Thyroid gland (tissue), 4 donors: ENCODE data around the gene VCY1B. TPM values are rescaled to one million over a fixed set of nuclear protein-coding genes. Genes with fewer than 3 reads are reported as not detected.
"Not testable (repeated sequence)": the region's sequence is repeated elsewhere in the genome, so short reads cannot be mapped to it uniquely, and the experiment has no call there.

Experiments used
- DNase-seq, 2 donors: peaks; one replicate each; pipeline ENCODE4 v3.0.0-alpha.2; 2019
- H3K27ac ChIP-seq, 3 donors: fragments of 200-600 bp; sonication (generic); 1 replicate in 2 of 3; 2 replicates in 1 of 3; pipeline ENCODE4 v1.5.1; 2016 to 2019; ENCODE audit warnings: mild to moderate bottlenecking in 1 of 3, moderate library complexity in 1 of 3
- H3K27me3 ChIP-seq: fragments of 200-600 bp; sonication (generic); one replicate; pipeline ENCODE4 v1.5.1; 2019
- H3K36me3 ChIP-seq, 2 donors: fragments of 200-600 bp; sonication (generic); one replicate each; pipeline ENCODE4 v1.5.1; 2016 to 2019
- H3K4me1 ChIP-seq, 2 donors: fragments of 200-600 bp; sonication (generic); one replicate each; pipeline ENCODE4 v1.5.1; 2017 to 2019
- H3K4me3 ChIP-seq, 3 donors: fragments of 200-600 bp; sonication (generic); replicated peaks in 1 of 3; 1 replicate in 2 of 3; 2 replicates in 1 of 3; pipeline ENCODE4 v1.5.1; 2016; ENCODE audit warnings: mild to moderate bottlenecking in 1 of 3
- H3K9me3 ChIP-seq: fragments of 200-600 bp; sonication (generic); one replicate; pipeline ENCODE4 v1.5.1; 2017
- WGBS, 2 donors: methylation state at CpG; one replicate each; pipeline ENCODE4 v1.1.5; 2017; 5-methylcytosine and 5-hydroxymethylcytosine counted together
- intact Hi-C: fragments of 100-400 bp; cut with DNase I; formaldehyde crosslinking; loops from one replicate; pipeline ENCODE4 v1.15.1; 2023
- total RNA-seq, 4 donors: library from RNA; depleted of rRNA; stranded (reverse); fragments of >200 nt; gene quantifications; one replicate each; pipeline ENCODE4 v1.2.3, GENCODE V29; 2016
- TF ChIP-seq, protein P1 (sequence below), 6 experiments: fragments of 200-600 bp in 3 of 6; fragments of 450-650 bp in 3 of 6; sonication (generic) in 3 of 6; IDR thresholded peaks; one replicate each; pipeline ENCODE4 v1.5.1; 2016 to 2019; ENCODE audit warnings: antibody characterized with exemption in 6 of 6, mild to moderate bottlenecking in 2 of 6, inconsistent platforms in 1 of 6, moderate library complexity in 1 of 6

VCY1B gene
- total RNA-seq: not detected

GRCh38 chrY:14055927-14056326, at the start of gene VCY1B:
Gene VCY1B, plus strand, starts transcription at chrY:14056227. Its CDS starts 63 bp downstream, at chrY:14056290.
- H3K9me3 ChIP-seq, H3K4me3 ChIP-seq, H3K4me1 ChIP-seq, H3K27me3 ChIP-seq, H3K27ac ChIP-seq, DNase-seq, H3K36me3 ChIP-seq, intact Hi-C loops: not testable (repeated sequence)
- WGBS, 2 donors: no CpG with 5 or more reads among the region's 19 CpGs

DNA sequence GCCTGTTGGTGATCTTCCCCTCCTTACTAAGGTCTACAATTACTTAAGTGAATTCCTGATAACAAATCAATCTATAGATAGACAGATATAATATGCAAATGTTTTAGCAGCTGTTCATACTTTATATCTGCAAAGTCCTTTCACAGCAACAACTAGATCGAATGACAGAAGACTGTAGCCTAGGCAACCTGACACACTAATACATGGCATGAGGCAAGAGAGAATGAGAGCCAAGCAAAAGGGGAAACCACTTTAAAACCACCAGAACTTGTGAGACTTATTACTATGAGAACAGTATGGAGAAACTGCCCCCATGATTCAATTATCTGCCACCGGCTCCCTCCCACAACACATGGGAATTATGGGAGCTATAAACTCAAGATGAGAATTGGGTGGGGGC, 44.1 kb upstream of the VCY1B start:
- WGBS, 2 donors: no CpG with 5 or more reads among the region's 2 CpGs
- intact Hi-C loops: not testable (repeated sequence)

GRCh38 chrY:14030395-14030794, 25.6 kb upstream of the VCY1B start:
- H3K27me3 ChIP-seq, H3K27ac ChIP-seq, DNase-seq, intact Hi-C loops, H3K36me3 ChIP-seq, H3K4me1 ChIP-seq, H3K4me3 ChIP-seq, H3K9me3 ChIP-seq: not testable (repeated sequence)
- no CpG with 5 or more reads among the region's 2 CpGs for WGBS, 2 donors

More for the DNA sequence above, 44.1 kb upstream of the VCY1B start:
- H3K27ac ChIP-seq, H3K27me3 ChIP-seq, H3K36me3 ChIP-seq, H3K4me3 ChIP-seq, DNase-seq, H3K4me1 ChIP-seq, H3K9me3 ChIP-seq: not testable (repeated sequence)

DNA sequence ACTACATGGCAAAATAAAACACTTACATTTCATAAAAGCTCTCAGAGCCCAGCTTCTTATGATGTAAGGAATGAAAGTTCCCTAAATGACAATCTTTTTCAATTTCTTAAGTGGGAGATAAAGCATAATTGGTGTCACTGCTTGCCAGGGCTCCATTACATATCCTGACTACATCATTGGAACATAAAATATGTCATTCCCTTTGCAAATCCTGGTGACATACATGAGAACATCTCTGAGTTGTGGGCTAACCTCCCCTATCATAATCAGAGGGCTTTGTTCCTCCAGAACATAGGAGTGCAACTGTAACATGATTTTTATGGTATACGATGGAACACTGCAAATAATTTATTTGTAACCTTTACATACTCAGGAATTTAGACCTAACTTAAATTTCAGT, 29.9 kb downstream of the VCY1B start:
- 94 to 96% methylated on average over 1 of the region's 1 CpG for whole genome bisulfite sequencing, 2 donors
- H3K4me3 ChIP-seq: no peak overlapping the region
- no peaks in the 10 kb centered on the region for H3K9me3 ChIP-seq
- no peaks in the 10 kb centered on the region for H3K27me3 ChIP-seq
- no peak overlapping the region for H3K27ac ChIP-seq
- H3K36me3 ChIP-seq: no peaks in the 10 kb centered on the region
- TF ChIP-seq, protein P1, sequence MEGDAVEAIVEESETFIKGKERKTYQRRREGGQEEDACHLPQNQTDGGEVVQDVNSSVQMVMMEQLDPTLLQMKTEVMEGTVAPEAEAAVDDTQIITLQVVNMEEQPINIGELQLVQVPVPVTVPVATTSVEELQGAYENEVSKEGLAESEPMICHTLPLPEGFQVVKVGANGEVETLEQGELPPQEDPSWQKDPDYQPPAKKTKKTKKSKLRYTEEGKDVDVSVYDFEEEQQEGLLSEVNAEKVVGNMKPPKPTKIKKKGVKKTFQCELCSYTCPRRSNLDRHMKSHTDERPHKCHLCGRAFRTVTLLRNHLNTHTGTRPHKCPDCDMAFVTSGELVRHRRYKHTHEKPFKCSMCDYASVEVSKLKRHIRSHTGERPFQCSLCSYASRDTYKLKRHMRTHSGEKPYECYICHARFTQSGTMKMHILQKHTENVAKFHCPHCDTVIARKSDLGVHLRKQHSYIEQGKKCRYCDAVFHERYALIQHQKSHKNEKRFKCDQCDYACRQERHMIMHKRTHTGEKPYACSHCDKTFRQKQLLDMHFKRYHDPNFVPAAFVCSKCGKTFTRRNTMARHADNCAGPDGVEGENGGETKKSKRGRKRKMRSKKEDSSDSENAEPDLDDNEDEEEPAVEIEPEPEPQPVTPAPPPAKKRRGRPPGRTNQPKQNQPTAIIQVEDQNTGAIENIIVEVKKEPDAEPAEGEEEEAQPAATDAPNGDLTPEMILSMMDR (IDR thresholded peaks at IDR 0.05): no peak
- DNase-seq: no peak
- intact Hi-C loops: no loop called here
- no peaks in the 10 kb centered on the region for H3K4me1 ChIP-seq

Other genes starting within 250 kb of the VCY1B start
- not detected for gene VCY, start 69.8 kb upstream of the VCY1B start, total RNA-seq